Ectodermal cell (in vitro differentiated cells): ENCODE measurements around the gene XRN2.

ENCODE experiments used
- H3K27ac ChIP-seq: 2 replicates; pipeline ENCODE4 v1.7.0; 2013; ENCODE audit warnings: mild to moderate bottlenecking, low read depth, low read length; ENCODE audit not compliant: insufficient read depth, poor library complexity, severe bottlenecking
- H3K27me3 ChIP-seq: 2 replicates; pipeline ENCODE4 v1.7.0; 2013; ENCODE audit warnings: mild to moderate bottlenecking, low read length; ENCODE audit not compliant: insufficient read depth, control insufficient read depth, poor library complexity, severe bottlenecking
- H3K36me3 ChIP-seq: one replicate; pipeline ENCODE4 v1.7.0; 2013; ENCODE audit warnings: low read length; ENCODE audit not compliant: control insufficient read depth, insufficient read depth
- H3K4me1 ChIP-seq: one replicate; pipeline ENCODE4 v1.7.0; 2013; ENCODE audit warnings: low read length; ENCODE audit not compliant: control insufficient read depth, insufficient read depth
- H3K4me3 ChIP-seq: 2 replicates; pipeline ENCODE4 v1.7.0; 2013; ENCODE audit warnings: low read depth, low read length, control low read depth; ENCODE audit not compliant: insufficient read depth
- H3K9me3 ChIP-seq: 2 replicates; pipeline ENCODE4 v1.7.0; 2013; ENCODE audit warnings: mild to moderate bottlenecking, low read length, moderate library complexity; ENCODE audit not compliant: control insufficient read depth
- WGBS, 2 experiments: methylation state at CpG; one replicate each; pipeline ENCODE4 v1.1.7; 2013; ENCODE audit warnings: missing lambda C conversion rate in 2 of 2; 5-methylcytosine and 5-hydroxymethylcytosine counted together

The XRN2 gene

DNA sequence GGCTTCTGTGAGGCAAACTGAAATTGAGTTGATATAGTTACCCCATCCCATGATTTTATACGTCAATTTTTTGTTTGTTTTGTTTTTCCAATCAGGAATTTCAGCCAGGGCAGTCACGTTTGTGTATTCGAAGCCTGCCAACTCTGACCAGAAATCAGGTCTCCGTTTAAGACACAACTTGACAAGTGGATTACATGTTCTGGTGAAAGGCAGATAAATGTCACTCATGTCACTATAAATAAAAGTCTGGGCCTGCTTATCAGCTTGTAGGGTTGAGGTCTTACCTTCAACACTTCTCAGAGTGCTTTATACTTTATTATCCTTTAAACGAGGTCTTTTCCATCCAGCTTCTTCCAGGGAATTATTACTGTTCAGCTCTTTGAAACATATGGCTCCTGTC is 8.4 kb upstream of the XRN2 start:
- Histone ChIP-seq H3K27ac (no peak overlapping the region), H3K27me3 (no peaks in the 10 kb centered on the region), H3K9me3 (no peaks in the 10 kb centered on the region), H3K4me3 (no peak overlapping the region), H3K4me1 (no peaks in the 10 kb centered on the region), H3K36me3 (no peaks in the 10 kb centered on the region)
- 89 to 95% methylated on average over 5 of the region's 5 CpGs for WGBS, 2 experiments

DNA sequence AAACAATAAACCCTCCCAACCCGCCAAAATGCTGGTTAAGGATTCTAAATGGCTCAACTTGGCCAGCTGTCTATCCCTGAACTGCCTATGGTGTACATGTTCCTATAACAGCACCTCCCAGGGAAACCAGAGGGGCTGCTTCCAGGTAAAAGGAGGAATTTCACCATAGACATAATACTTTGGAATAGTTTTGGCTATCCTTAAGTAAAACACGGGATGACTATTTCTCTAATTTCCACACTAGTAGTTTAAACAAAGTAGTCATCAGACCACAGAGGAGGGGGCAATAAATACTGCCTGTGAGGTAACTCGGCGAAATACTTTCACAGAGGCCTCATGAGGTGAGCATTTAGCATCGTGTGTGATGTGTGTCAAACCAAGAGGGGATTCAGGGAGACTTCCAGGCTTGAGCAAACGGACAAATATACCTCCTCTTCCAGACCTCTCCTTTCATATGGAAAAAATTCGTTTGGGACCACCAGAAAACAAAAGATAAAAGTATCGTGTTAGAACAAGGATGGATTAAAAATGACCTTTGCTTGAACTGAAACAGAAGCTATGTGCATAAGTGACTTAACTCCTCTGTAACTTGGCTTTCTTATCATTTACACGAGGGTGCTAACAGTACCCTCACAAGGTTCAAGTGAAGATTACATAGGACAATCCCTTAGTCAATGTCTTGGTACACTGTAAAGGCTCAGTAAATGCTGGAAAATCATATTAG is 1.0 kb upstream of the XRN2 start:
- Histone ChIP-seq H3K4me1 (peaks cover 5% of the 10 kb centered on the region), H3K27ac (no peak overlapping the region), H3K9me3 (no peaks in the 10 kb centered on the region), H3K27me3 (no peaks in the 10 kb centered on the region), H3K36me3 (no peaks in the 10 kb centered on the region), H3K4me3 (peak overlapping the region; percentile 82)
- WGBS, 2 experiments = 76 to 79% methylated on average over 9 of the region's 9 CpGs

DNA sequence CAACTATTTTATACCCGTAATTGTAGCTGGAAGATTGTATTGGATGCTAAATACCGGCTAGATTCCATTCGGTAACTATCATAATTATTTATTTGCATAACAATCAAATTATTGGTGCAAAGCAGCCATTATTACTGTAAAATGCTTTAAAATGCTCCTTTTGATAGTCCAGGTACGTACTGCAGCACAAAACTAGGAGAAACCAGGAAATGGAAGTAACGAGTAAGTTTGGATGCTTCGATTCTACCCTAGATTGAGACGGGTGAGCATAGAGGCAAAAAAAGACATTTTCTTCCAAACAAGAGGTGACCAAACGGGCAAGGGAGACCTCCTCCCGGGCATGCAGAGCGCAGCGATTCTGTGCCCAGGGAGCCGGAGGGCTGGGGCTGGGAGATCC is 469 bp upstream of the XRN2 start:
- no peaks in the 10 kb centered on the region for H3K27me3 ChIP-seq
- peak overlapping the region; percentile 97 for H3K27ac ChIP-seq
- no peaks in the 10 kb centered on the region for H3K9me3 ChIP-seq
- peaks cover 5% of the 10 kb centered on the region for H3K4me1 ChIP-seq
- H3K36me3 ChIP-seq = no peaks in the 10 kb centered on the region
- H3K4me3 ChIP-seq = peak overlapping the region; percentile 82
- 14% methylated on average over 10 to 11 of the region's 12 CpGs for WGBS, 2 experiments

DNA sequence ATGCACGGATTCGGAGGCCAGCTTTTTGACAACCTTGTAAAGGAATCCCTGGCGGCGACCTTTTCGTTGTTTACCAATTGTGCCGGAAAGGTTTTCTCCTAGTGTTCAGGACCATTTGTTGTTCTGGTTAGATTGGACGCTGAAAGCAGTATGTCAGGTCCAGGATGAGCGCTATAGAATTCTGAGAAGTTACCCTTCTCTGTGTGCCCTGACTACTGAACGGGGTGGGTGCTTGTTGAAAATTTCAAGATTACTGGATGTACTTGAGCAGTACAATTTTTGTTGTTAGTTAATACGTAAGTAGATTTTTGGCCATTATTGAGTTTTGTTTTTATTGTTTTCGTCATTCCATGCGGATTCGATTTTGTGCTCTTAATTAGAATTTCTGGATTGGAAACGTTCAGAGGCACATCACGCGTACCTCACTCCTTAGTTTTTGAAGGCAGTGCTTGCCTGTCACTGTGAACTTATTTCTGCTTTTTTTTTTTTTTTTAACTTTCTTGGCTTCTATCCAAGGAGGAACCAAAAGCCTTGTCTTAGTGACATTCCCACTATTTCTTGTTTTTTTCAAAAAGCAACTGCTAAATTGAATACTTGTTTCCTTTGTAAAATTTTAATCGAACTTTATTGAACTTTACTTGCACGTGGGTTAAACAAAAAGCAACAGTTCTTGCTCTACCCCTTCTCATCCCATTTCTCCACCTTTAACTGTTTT is 898 bp downstream of the XRN2 start:
- Histone ChIP-seq H3K27me3 (no peaks in the 10 kb centered on the region), H3K27ac (peak overlapping the region; percentile 97), H3K4me1 (peaks cover 5% of the 10 kb centered on the region), H3K36me3 (no peaks in the 10 kb centered on the region), H3K4me3 (peak overlapping the region; percentile 82), H3K9me3 (no peaks in the 10 kb centered on the region)
- WGBS, 2 experiments = 5 to 6% methylated on average over 18 of the region's 18 CpGs

DNA sequence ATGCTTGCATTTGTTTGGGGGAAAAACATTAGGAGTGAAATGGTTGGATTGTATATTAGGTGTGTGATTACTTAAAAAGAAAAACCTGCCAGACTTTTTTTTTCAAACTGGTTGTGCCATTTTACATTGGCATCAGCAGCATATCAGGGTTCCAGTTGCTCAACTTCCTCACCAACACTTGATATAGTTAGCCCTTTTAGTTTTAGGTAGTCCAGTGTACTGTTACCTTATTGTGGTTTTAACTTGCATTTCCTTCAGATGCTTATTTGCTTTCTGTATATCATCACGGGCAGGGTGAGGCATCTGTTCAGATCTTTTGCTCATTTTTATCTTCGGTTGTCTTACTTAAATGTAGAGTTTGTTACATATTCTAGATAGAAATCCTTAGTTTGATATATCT is 5.2 kb downstream of the XRN2 start:
- Histone ChIP-seq H3K4me3 (no peak overlapping the region), H3K4me1 (peaks cover 5% of the 10 kb centered on the region), H3K36me3 (no peaks in the 10 kb centered on the region), H3K9me3 (no peaks in the 10 kb centered on the region), H3K27ac (no peak overlapping the region), H3K27me3 (no peaks in the 10 kb centered on the region)
- WGBS, 2 experiments = 92 to 100% methylated on average over 2 of the region's 2 CpGs

DNA sequence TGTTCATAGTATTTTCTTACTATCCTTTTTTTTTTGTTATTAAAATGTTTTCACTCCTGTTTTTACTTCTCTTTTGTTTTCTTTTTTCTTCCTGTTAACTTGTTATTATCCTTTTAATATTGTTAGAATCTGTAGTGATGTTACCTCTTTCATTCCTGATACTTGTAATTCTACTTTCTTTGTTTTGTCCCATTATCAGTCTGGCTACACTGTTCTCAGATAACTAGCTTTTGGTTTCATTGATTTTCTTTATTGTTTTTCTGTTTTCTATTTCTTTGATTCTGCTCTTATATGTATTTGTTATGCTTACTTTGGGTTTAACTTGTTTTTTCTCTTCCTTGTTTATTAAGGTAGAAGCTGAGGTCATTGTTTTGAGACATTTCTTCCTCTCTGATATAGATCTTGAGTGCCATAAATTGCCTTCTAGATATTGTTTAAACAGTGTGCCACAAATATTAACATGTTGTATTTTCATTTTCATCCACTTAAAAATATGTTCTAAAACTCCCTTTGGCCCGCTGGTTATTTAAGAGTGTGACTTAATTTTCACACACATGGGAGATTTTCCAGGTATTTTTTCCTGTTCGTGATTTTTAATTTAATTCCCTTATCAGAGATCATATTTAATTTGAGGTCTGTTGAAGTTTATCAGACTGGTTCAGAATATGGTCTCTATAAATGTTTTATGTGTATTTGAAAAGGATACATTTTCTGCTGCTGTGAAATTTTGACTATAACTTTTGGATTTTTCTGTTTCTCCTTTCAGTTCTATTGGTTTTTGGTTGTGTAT is 6.7 kb downstream of the XRN2 start:
- Histone ChIP-seq H3K4me1 (peaks cover 1% of the 10 kb centered on the region), H3K4me3 (no peak overlapping the region), H3K9me3 (no peaks in the 10 kb centered on the region), H3K36me3 (no peaks in the 10 kb centered on the region), H3K27ac (no peak overlapping the region), H3K27me3 (no peaks in the 10 kb centered on the region)
- 100% methylated on average over 1 of the region's 2 CpGs; no CpG with 5 or more reads in 1 of the 2 experiments for WGBS, 2 experiments

DNA sequence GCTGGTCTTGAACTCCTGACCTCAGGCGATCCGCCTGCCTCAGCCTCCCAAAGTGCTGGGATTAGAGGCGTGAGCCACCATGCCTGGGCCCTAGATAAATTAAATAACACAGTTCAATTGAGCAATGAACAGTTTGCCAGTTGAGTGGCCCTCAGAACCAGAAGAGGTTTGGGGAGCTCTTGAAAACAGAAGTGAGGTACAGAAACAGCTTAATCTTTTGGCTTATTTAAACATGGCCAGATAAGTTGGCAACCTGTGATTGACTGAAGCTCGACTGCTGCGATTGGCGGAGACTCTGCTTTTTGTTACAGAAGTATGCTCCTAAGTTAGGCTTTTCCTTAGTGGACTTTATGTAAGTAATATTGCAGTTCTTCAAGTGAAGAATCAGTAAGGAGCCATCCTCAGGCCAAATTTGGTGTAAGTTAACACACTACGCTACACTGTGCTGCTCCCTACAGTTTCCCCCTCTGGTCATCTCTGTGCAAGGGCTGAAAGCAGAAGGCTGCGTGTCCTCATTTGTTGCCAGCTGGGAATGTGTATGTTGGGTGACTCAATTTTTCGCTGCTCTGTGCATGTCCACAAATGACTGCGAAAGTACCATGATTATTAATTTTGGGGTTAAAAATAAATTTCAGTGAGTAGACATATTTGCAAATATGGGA is 9.8 kb downstream of the XRN2 start:
- H3K27me3 ChIP-seq = no peaks in the 10 kb centered on the region
- 88 to 91% methylated on average over 10 of the region's 10 CpGs for WGBS, 2 experiments

DNA sequence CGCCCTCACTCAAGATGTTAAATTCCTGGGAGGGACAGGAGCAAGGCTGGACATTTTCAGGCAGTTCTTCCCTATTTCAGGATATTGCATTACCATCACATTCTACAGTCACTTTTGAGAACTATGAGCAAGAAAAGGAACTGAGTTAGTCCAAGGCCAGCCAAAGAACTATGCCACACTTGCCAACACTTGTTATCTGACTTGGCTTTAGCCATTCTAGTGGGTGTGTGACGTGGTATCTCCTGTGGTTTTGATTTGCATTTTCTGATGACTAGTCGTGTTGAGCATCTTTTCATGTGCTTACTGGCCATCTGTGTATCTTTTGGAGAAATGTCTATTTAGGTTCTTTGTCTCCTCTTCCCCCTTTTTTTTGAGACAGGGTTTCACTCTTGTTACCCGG is 12.0 kb downstream of the XRN2 start:
- Histone ChIP-seq H3K4me1 (no peaks in the 10 kb centered on the region), H3K4me3 (no peak overlapping the region), H3K27me3 (no peaks in the 10 kb centered on the region), H3K36me3 (no peaks in the 10 kb centered on the region), H3K27ac (no peak overlapping the region), H3K9me3 (no peaks in the 10 kb centered on the region)
- WGBS, 2 experiments = 88 to 90% methylated on average over 4 of the region's 4 CpGs

More for the DNA sequence above, 9.8 kb downstream of the XRN2 start:
- Histone ChIP-seq H3K36me3 (no peaks in the 10 kb centered on the region), H3K4me3 (no peak overlapping the region), H3K9me3 (no peaks in the 10 kb centered on the region), H3K4me1 (no peaks in the 10 kb centered on the region), H3K27ac (no peak overlapping the region)

DNA sequence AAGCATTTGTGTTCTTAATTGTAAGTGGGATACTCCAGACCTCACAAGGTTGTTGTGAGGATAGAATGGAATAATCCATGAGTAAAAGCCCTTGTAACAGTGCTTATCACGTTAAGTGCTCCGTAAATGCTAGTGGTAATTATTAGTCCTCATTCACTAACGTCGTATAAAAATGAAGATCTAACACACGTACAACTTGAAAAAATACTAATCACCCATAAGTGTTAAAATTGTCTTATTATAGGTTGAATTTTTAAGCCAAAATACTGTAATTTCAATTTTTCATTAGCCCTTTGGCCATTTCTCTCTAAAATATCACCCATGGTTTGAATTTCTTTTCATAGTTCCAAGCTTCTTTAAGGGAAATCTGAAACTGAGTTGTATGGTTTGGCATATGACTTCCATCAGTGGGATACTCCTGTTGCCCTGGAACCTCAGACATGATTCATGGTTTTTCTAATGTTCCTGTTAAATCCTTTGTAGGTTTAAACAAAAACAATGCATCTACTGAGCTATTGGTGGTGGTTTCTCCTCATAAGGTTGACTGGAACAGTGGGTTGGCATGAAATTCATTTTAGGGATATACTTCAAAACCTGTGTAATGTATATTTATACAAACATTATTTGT is 19.1 kb downstream of the XRN2 start:
- no peaks in the 10 kb centered on the region for H3K9me3 ChIP-seq
- no peak overlapping the region for H3K4me3 ChIP-seq
- H3K27me3 ChIP-seq = no peaks in the 10 kb centered on the region
- peaks cover 5% of the 10 kb centered on the region for H3K4me1 ChIP-seq
- H3K36me3 ChIP-seq = no peaks in the 10 kb centered on the region
- no peak overlapping the region for H3K27ac ChIP-seq
- 87 to 96% methylated on average over 2 to 4 of the region's 5 CpGs for WGBS, 2 experiments
